ENCODE measurements around the gene HIF3A. TPM values are rescaled to one million over a fixed set of nuclear protein-coding genes. Genes with fewer than 3 reads are reported as not detected.
A peak's percentile ranks its signal among the peaks of the same experiment; 100 is the strongest.

HIF3A gene
- total RNA-seq, 2 donors from 2014 or later: not detected

- Mint-ChIP-seq H3K4me1 (peaks cover 52% of the 10 kb centered on the region), H3K36me3 (ENCODE audit: low read depth) (no peaks in the 10 kb centered on the region), H3K4me3 (peak overlapping the region; percentile 94), H3K27me3 (peaks cover 9% of the 10 kb centered on the region), H3K27ac (peak overlapping the region; percentile 95)
- ATAC-seq (no peak), DNase-seq (no peak)
- H3K9me3 ChIP-seq (ENCODE audit: control insufficient read depth, low read length, poor library complexity, severe bottlenecking): no peaks in the 10 kb centered on the region
Observed at GRCh38 chr19:46347572-46347883, 50.7 kb downstream of the HIF3A start.

- DNase-seq (no peak), ATAC-seq (no peak)
- H3K27me3 Mint-ChIP-seq: peaks cover 7% of the 10 kb centered on the region
- H3K9me3 ChIP-seq (ENCODE audit: control insufficient read depth, low read length, poor library complexity, severe bottlenecking): no peaks in the 10 kb centered on the region
- peaks cover 52% of the 10 kb centered on the region for H3K4me1 Mint-ChIP-seq
- peak overlapping the region; percentile 94 for H3K4me3 Mint-ChIP-seq
- no peaks in the 10 kb centered on the region for H3K36me3 Mint-ChIP-seq (ENCODE audit: low read depth)
- H3K27ac Mint-ChIP-seq: peak overlapping the region; percentile 95
Observed at GRCh38 chr19:46347985-46348384, 51.1 kb downstream of the HIF3A start.

GRCh38 chr19:46349311-46349993 lies 52.6 kb downstream of the HIF3A start:
- Mint-ChIP-seq H3K4me1 (peaks cover 47% of the 10 kb centered on the region), H3K27ac (peak overlapping the region; percentile 95), H3K36me3 (ENCODE audit: low read depth) (no peaks in the 10 kb centered on the region), H3K27me3 (no peaks in the 10 kb centered on the region), H3K4me3 (peak overlapping the region; percentile 90)
- no peak for ATAC-seq
- no peaks in the 10 kb centered on the region for H3K9me3 ChIP-seq (ENCODE audit: control insufficient read depth, low read length, poor library complexity, severe bottlenecking)
- DNase-seq: no peak

- Mint-ChIP-seq H3K27me3 (no peaks in the 10 kb centered on the region), H3K27ac (peak overlapping the region; percentile 95), H3K36me3 (ENCODE audit: low read depth) (no peaks in the 10 kb centered on the region), H3K4me1 (peaks cover 49% of the 10 kb centered on the region), H3K4me3 (peak overlapping the region; percentile 90)
- ATAC-seq (no peak), DNase-seq (no peak)
- no peaks in the 10 kb centered on the region for H3K9me3 ChIP-seq (ENCODE audit: control insufficient read depth, low read length, poor library complexity, severe bottlenecking)
Observed at GRCh38 chr19:46350029-46350757, 53.4 kb downstream of the HIF3A start.

- ATAC-seq: peak; percentile 22
- no peak for DNase-seq
- H3K36me3 Mint-ChIP-seq (ENCODE audit: low read depth): no peaks in the 10 kb centered on the region
- H3K4me3 Mint-ChIP-seq: peak overlapping the region; percentile 90
- no peaks in the 10 kb centered on the region for H3K27me3 Mint-ChIP-seq
- peak overlapping the region; percentile 95 for H3K27ac Mint-ChIP-seq
- no peaks in the 10 kb centered on the region for H3K9me3 ChIP-seq (ENCODE audit: control insufficient read depth, low read length, poor library complexity, severe bottlenecking)
- H3K4me1 Mint-ChIP-seq: peaks cover 48% of the 10 kb centered on the region
Observed at GRCh38 chr19:46350758-46351159, 53.9 kb downstream of the HIF3A start.

GRCh38 chr19:46351241-46352041 lies 54.6 kb downstream of the HIF3A start:
- DNase-seq (no peak), ATAC-seq (no peak)
- Mint-ChIP-seq H3K27ac (peak overlapping the region; percentile 95), H3K4me1 (peaks cover 49% of the 10 kb centered on the region), H3K27me3 (no peaks in the 10 kb centered on the region), H3K4me3 (peak overlapping the region; percentile 90), H3K36me3 (ENCODE audit: low read depth) (no peaks in the 10 kb centered on the region)
- H3K9me3 ChIP-seq (ENCODE audit: control insufficient read depth, low read length, poor library complexity, severe bottlenecking): no peaks in the 10 kb centered on the region

- no peak for DNase-seq
- Mint-ChIP-seq H3K4me1 (peaks cover 38% of the 10 kb centered on the region), H3K4me3 (no peak overlapping the region), H3K36me3 (ENCODE audit: low read depth) (no peaks in the 10 kb centered on the region), H3K27ac (no peak overlapping the region), H3K27me3 (no peaks in the 10 kb centered on the region)
- ATAC-seq: no peak
- no peaks in the 10 kb centered on the region for H3K9me3 ChIP-seq (ENCODE audit: control insufficient read depth, low read length, poor library complexity, severe bottlenecking)
Observed at GRCh38 chr19:46353730-46354528, 57.1 kb downstream of the HIF3A start.

- no peak for DNase-seq
- H3K27me3 Mint-ChIP-seq: no peaks in the 10 kb centered on the region
- no peak for ATAC-seq
- H3K27ac Mint-ChIP-seq: no peak overlapping the region
- peaks cover 24% of the 10 kb centered on the region for H3K4me1 Mint-ChIP-seq
- H3K4me3 Mint-ChIP-seq: peak overlapping the region; percentile 41
- no peaks in the 10 kb centered on the region for H3K9me3 ChIP-seq (ENCODE audit: control insufficient read depth, low read length, poor library complexity, severe bottlenecking)
- no peaks in the 10 kb centered on the region for H3K36me3 Mint-ChIP-seq (ENCODE audit: low read depth)
Observed at GRCh38 chr19:46355234-46356148, 58.6 kb downstream of the HIF3A start.

- Mint-ChIP-seq H3K27me3 (no peaks in the 10 kb centered on the region), H3K4me1 (peaks cover 19% of the 10 kb centered on the region), H3K36me3 (ENCODE audit: low read depth) (no peaks in the 10 kb centered on the region), H3K4me3 (no peak overlapping the region), H3K27ac (no peak overlapping the region)
- ATAC-seq (no peak), DNase-seq (no peak)
- no peaks in the 10 kb centered on the region for H3K9me3 ChIP-seq (ENCODE audit: control insufficient read depth, low read length, poor library complexity, severe bottlenecking)
Observed at GRCh38 chr19:46356149-46357055, 59.6 kb downstream of the HIF3A start.

GRCh38 chr19:46357846-46358583 lies 61.2 kb downstream of the HIF3A start:
- Mint-ChIP-seq H3K36me3 (ENCODE audit: low read depth) (peaks cover 2% of the 10 kb centered on the region), H3K4me1 (peaks cover 19% of the 10 kb centered on the region), H3K27ac (no peak overlapping the region), H3K27me3 (no peaks in the 10 kb centered on the region), H3K4me3 (no peak overlapping the region)
- H3K9me3 ChIP-seq (ENCODE audit: control insufficient read depth, low read length, poor library complexity, severe bottlenecking): no peaks in the 10 kb centered on the region
- ATAC-seq: no peak
- no peak for DNase-seq

- Mint-ChIP-seq H3K27me3 (no peaks in the 10 kb centered on the region), H3K4me3 (peak overlapping the region; percentile 94), H3K4me1 (peaks cover 18% of the 10 kb centered on the region), H3K27ac (peak overlapping the region; percentile 60), H3K36me3 (ENCODE audit: low read depth) (peaks cover 7% of the 10 kb centered on the region)
- ATAC-seq: peak; percentile 89
- no peak for DNase-seq
- no peaks in the 10 kb centered on the region for H3K9me3 ChIP-seq (ENCODE audit: control insufficient read depth, low read length, poor library complexity, severe bottlenecking)
Observed at GRCh38 chr19:46361915-46362314, 65.1 kb downstream of the HIF3A start.

Data from T-helper 17 cell (primary cell).